GM12874 (cell line): ENCODE measurements around the gene DNAH6.

Experiments used
- TF ChIP-seq, protein P1 (sequence below): IDR thresholded peaks from 2 replicates; pipeline ENCODE4 v1.5.1; 2011; ENCODE audit warnings: low read depth, mild to moderate bottlenecking, control low read depth, low read length, moderate library complexity; ENCODE audit not compliant: insufficient read depth

DNAH6 gene

DNA sequence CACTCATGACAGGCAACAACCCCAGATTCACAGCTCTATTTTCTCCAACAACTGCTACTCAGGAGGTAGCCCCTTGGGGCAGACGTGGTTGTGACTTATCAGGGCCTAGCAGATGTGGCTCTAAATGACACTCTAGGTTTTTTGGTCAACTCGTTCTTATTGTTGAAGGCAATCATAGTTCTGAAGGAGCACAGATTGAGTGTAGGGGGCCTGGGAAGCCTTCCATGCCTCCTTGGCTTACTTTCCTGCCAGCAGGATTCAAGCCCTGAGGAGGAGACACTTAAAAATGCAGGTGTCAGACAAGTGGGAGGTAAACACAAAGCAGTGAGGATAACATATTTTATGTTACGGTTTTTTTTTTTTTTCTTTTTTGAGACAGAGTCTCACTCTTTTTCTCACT lies 33.7 kb upstream of the DNAH6 start:
- TF ChIP-seq, protein P1, sequence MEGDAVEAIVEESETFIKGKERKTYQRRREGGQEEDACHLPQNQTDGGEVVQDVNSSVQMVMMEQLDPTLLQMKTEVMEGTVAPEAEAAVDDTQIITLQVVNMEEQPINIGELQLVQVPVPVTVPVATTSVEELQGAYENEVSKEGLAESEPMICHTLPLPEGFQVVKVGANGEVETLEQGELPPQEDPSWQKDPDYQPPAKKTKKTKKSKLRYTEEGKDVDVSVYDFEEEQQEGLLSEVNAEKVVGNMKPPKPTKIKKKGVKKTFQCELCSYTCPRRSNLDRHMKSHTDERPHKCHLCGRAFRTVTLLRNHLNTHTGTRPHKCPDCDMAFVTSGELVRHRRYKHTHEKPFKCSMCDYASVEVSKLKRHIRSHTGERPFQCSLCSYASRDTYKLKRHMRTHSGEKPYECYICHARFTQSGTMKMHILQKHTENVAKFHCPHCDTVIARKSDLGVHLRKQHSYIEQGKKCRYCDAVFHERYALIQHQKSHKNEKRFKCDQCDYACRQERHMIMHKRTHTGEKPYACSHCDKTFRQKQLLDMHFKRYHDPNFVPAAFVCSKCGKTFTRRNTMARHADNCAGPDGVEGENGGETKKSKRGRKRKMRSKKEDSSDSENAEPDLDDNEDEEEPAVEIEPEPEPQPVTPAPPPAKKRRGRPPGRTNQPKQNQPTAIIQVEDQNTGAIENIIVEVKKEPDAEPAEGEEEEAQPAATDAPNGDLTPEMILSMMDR: no peak

DNA sequence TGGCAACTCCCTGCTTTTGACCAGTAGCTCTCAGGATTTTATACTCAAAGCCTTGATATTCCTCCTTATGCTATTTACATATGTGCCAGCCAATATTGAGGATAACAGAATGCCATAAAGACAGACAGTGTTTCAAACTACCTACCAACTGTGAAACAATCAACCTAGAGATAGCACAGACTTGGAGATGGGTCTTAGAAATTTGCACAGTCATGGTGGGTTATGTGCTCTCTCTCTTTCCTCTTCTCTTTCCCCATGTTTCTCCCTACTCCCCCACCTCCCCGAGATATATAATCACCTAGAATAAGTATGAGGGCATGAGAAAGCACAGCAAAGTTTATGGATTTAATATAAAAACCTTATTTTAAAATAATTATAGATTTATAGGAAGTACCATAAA lies 33.0 kb upstream of the DNAH6 start:
- TF ChIP-seq, protein P1: no peak

GRCh38 chr2:84486441-84487115 lies 29.7 kb upstream of the DNAH6 start:
- TF ChIP-seq, protein P1: no peak

DNA sequence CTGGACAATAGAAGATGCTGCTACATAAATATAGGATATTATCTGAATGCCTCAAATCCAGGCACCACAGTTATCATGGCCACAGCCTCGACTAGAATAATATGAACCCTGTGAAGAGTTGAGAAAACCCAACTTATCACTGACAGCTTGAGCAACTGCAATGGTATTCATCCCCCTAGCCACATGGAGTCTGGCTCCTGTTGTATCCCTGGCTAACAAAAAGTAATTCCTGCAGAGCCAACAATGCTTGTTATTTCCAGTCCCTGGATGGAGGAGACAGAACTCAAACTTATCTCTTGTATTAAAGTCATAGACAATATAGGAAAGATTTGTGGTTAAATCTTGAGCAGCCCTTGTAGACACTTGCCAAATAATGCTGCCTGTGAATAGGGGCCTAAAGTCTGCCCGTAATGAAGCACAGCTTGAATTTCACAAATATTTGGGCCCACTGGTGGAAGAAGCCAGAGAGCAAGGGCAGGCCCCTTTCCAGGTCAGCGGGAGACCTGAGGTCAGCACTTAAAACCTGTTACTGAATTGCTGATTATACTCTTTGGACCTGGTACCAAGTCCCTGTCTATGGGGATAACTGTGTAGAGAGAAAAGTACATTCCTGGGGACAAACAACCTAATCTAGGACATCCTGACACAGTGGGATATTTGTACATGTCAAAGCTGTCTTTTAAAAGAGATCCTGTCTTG lies 28.9 kb upstream of the DNAH6 start:
- TF ChIP-seq, protein P1: no peak

DNA sequence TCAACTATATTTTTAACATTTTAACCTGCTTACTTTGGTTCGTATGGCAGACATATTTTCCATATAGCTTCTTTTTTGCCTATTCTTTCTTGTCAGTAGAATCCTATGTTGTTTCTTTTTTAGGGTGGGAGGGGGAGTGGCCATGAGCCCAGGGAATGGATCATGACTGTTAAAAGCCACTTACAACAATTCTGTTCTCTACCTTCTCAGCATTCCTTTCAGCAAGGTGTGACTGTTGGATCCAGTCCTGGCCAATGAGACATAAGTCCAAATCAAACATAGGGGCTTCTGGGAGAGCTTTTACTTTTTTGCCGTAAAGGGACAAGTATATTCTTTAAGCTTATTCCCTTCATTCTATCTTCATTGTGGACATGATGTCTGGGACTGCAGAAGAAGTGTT lies 25.0 kb upstream of the DNAH6 start:
- TF ChIP-seq, protein P1: no peak

- TF ChIP-seq, protein P1: no peak
These were observed 24.6 kb upstream of the DNAH6 start for GRCh38 chr2:84491741-84492140.

DNA sequence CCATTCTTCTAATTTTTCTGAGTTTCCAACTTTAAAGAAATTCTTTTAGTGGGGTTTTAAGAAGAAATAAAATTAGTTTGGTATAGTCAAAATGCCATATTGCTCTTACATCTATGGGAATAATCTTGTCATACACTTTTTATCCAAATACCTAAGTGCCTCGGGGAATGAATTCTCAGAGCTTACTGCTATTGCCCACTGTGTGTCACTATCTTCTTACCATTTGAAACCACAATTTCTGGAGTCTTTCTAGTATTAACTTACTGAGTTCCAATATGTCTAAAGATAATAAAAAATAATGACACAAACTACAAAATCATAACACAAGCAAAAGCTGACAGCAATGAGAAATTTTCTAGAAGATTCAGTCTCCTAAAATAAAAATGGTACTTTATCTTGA lies 23.7 kb upstream of the DNAH6 start:
- TF ChIP-seq, protein P1: no peak
